ENCODE measurements around the gene CERT1.
A peak's percentile ranks its signal among the peaks of the same experiment; 100 is the strongest.
"Not testable (repeated sequence)": the region's sequence is repeated elsewhere in the genome, so short reads cannot be mapped to it uniquely, and the experiment has no call there.

Gene CERT1

GRCh38 chr5:75511435-75512382 is at the start of gene CERT1, which contains the start of gene POLK:
Gene CERT1 (minus strand): TSS chr5:75511629. CDS start chr5:75511207, 422 bp downstream.
Gene POLK (plus strand): TSS chr5:75511891.
- DNase-seq = peak; percentile 96

GRCh38 chr5:75560655-75561054 is 49.2 kb upstream of the CERT1 start:
- not testable (repeated sequence) for DNase-seq

- no peak for DNase-seq
Measured at GRCh38 chr5:75558981-75559632, 47.7 kb upstream of the CERT1 start.

- DNase-seq = no peak
Measured at GRCh38 chr5:75558221-75558620, 46.8 kb upstream of the CERT1 start.

GRCh38 chr5:75553358-75553757 is 41.9 kb upstream of the CERT1 start:
- DNase-seq = no peak

- no peak for DNase-seq
Measured at GRCh38 chr5:75552764-75553163, 41.3 kb upstream of the CERT1 start.

- DNase-seq = no peak
Measured at GRCh38 chr5:75551471-75551870, 40.0 kb upstream of the CERT1 start.

- DNase-seq = no peak
Measured at GRCh38 chr5:75550597-75550996, 39.2 kb upstream of the CERT1 start.

- no peak for DNase-seq
Measured at GRCh38 chr5:75547812-75548211, 36.4 kb upstream of the CERT1 start.

- no peak for DNase-seq
Measured at GRCh38 chr5:75546830-75547229, 35.4 kb upstream of the CERT1 start.

GRCh38 chr5:75545131-75545530 is 33.7 kb upstream of the CERT1 start:
- no peak for DNase-seq

- no peak for DNase-seq
Measured at GRCh38 chr5:75538211-75538610, 26.8 kb upstream of the CERT1 start.

GRCh38 chr5:75536694-75537360 is 25.4 kb upstream of the CERT1 start:
- DNase-seq = no peak

- no peak for DNase-seq
Measured at GRCh38 chr5:75536147-75536546, 24.7 kb upstream of the CERT1 start.

GRCh38 chr5:75534734-75535133 is 23.3 kb upstream of the CERT1 start:
- no peak for DNase-seq

- not testable (repeated sequence) for DNase-seq
Measured at GRCh38 chr5:75533716-75534115, 22.3 kb upstream of the CERT1 start.

GRCh38 chr5:75532190-75532589 is 20.8 kb upstream of the CERT1 start:
- no peak for DNase-seq

GRCh38 chr5:75529185-75529584 is 17.8 kb upstream of the CERT1 start:
- DNase-seq = no peak

GRCh38 chr5:75526070-75526469 is 14.6 kb upstream of the CERT1 start:
- DNase-seq = no peak

- no peak for DNase-seq
Measured at GRCh38 chr5:75525344-75525743, 13.9 kb upstream of the CERT1 start.

GRCh38 chr5:75524591-75524990 is 13.2 kb upstream of the CERT1 start:
- DNase-seq = no peak

GRCh38 chr5:75524071-75524470 is 12.6 kb upstream of the CERT1 start:
- no peak for DNase-seq

- no peak for DNase-seq
Measured at GRCh38 chr5:75523275-75523674, 11.8 kb upstream of the CERT1 start.

GRCh38 chr5:75522542-75522941 is 11.1 kb upstream of the CERT1 start:
- no peak for DNase-seq

All from activated naive CD4-positive, alpha-beta T cell treated with Interleukin-2 at 50 U/mL for 16 hours (primary cell).